Stomach (tissue), 9 donors: ENCODE measurements around the gene NCKAP5. TPM values are rescaled to one million over a fixed set of nuclear protein-coding genes. Genes with fewer than 3 reads are reported as not detected.

ENCODE experiments used
- DNase-seq, 2 donors: peaks; one replicate each; pipeline versions ENCODE4 v3.0.0 to v3.0.0-alpha.2; 2013 to 2019
- H3K27ac ChIP-seq, 5 donors: fragments of 200-600 bp in 4 of 5; sonication (generic) in 4 of 5; one replicate each; pipeline ENCODE4 v1.5.1; 2013 to 2019; ENCODE audit warnings: mild to moderate bottlenecking in 1 of 5, moderate library complexity in 1 of 5
- H3K27me3 ChIP-seq, 3 donors: fragments of 200-600 bp; sonication (generic); one replicate each; pipeline ENCODE4 v1.5.1; 2017 to 2019; ENCODE audit warnings: mixed run types in 1 of 3
- H3K36me3 ChIP-seq, 4 donors: fragments of 200-600 bp; sonication (generic); 1 replicate in 3 of 4; 2 replicates in 1 of 4; pipeline ENCODE4 v1.5.1; 2016 to 2019
- H3K4me1 ChIP-seq, 4 donors: fragments of 200-600 bp; sonication (generic); one replicate each; pipeline ENCODE4 v1.5.1; 2016 to 2019
- H3K4me3 ChIP-seq, 4 donors: fragments of 200-600 bp; sonication (generic) in 3 of 4; one replicate each; pipeline ENCODE4 v1.5.1; 2016 to 2019; ENCODE audit warnings: mild to moderate bottlenecking in 1 of 4
- H3K9me3 ChIP-seq, 4 donors: fragments of 200-600 bp; sonication (generic); one replicate each; pipeline ENCODE4 v1.5.1; 2016 to 2019
- CTCF ChIP-seq, 7 experiments: fragments of 450-650 bp in 4 of 7; fragments of 200-600 bp in 3 of 7; sonication (generic) in 3 of 7; IDR thresholded peaks; one replicate each; pipeline ENCODE4 v1.5.1; 2016 to 2019; ENCODE audit warnings: antibody characterized with exemption in 7 of 7, control low read depth in 2 of 7, mild to moderate bottlenecking in 1 of 7
- EP300 ChIP-seq: sonication (generic); formaldehyde crosslinking; IDR thresholded peaks from one replicate; pipeline ENCODE4 v1.6.1; 2017; ENCODE audit warnings: antibody characterized with exemption
- POLR2A ChIP-seq, 4 donors: fragments of 450-650 bp; IDR thresholded peaks; one replicate each; pipeline ENCODE4 v1.6.1; 2016; ENCODE audit warnings: antibody characterized with exemption in 4 of 4, control low read depth in 2 of 4, mild to moderate bottlenecking in 1 of 4, moderate library complexity in 1 of 4
- POLR2AphosphoS5 ChIP-seq, 3 donors: sonication (generic); formaldehyde crosslinking; IDR thresholded peaks; one replicate each; pipeline ENCODE4 v1.6.1; 2016; ENCODE audit warnings: antibody characterized with exemption in 3 of 3
- WGBS, 5 donors: extraction: QIAGEN DNeasy Blood & Tissue Kit in 3 of 5; methylation state at CpG; one replicate each; pipeline versions ENCODE4 v1.1.5 to v1.1.7; 2013 to 2018; 5-methylcytosine and 5-hydroxymethylcytosine counted together
- intact Hi-C: fragments of 100-400 bp; cut with DNase I; formaldehyde crosslinking; loops from one replicate; pipeline ENCODE4 v1.15.1; 2023; ENCODE audit warnings: low total_unique reads
- polyA plus RNA-seq, 3 donors: library from polyadenylated mRNA; stranded (reverse); fragments of 200-250 nt; gene quantifications; one replicate each; pipeline ENCODE4 v1.2.3, GENCODE V29; 2013
- total RNA-seq, 5 donors: library from RNA; depleted of rRNA; stranded (reverse); fragments of >200 nt; gene quantifications; one replicate each; pipeline versions ENCODE4 v1.1.0 to v1.2.3, GENCODE V29; 2014 to 2016
- donor health status: healthy with polysubstance abuse.
- donor health status: Bipolar disorder and iron deficiency.
- donor health status: healthy.

Gene NCKAP5
- total and polyA plus RNA-seq, 8 donors, result 0.58 to 8.0 (median 1.6) TPM; not detected in 1

GRCh38 chr2:133166031-133166430 is 402.2 kb downstream of the NCKAP5 start:
- no peaks in the 10 kb centered on the region for H3K9me3 ChIP-seq
- H3K27ac ChIP-seq, result no peak overlapping the region
- H3K4me3 ChIP-seq, result no peak overlapping the region
- H3K36me3 ChIP-seq, result no peaks in the 10 kb centered on the region
- TF ChIP-seq CTCF (IDR thresholded peaks at IDR 0.05), result no peak
- WGBS, 5 donors, result 69 to 78% (median 73%) methylated on average over 2 of the region's 2 CpGs
- intact Hi-C loops, result no loop called here
- DNase-seq, result no peak
- no peaks in the 10 kb centered on the region for H3K27me3 ChIP-seq
- H3K4me1 ChIP-seq, result no peaks in the 10 kb centered on the region

- Histone ChIP-seq H3K9me3 (no peaks in the 10 kb centered on the region), H3K4me1 (no peaks in the 10 kb centered on the region), H3K27me3 (no peaks in the 10 kb centered on the region), H3K4me3 (no peak overlapping the region), H3K36me3 (no peaks in the 10 kb centered on the region), H3K27ac (no peak overlapping the region)
- no peak for TF ChIP-seq POLR2A (IDR thresholded peaks at IDR 0.05)
- TF ChIP-seq CTCF (IDR thresholded peaks at IDR 0.05), result no peak
- TF ChIP-seq EP300, result no peak
- no peak for TF ChIP-seq POLR2AphosphoS5 (IDR thresholded peaks at IDR 0.05)
- peak in 1 of 2 donors; percentile 23 for DNase-seq
- WGBS, 5 donors, result 70 to 88% (median 82%) methylated on average over 4 of the region's 4 CpGs
- intact Hi-C loops, result no loop called here
Measured at GRCh38 chr2:133163111-133163510, 405.2 kb downstream of the NCKAP5 start.

- H3K36me3 ChIP-seq, result no peaks in the 10 kb centered on the region
- H3K27ac ChIP-seq, result no peak overlapping the region
- H3K27me3 ChIP-seq, result no peaks in the 10 kb centered on the region
- DNase-seq, result no peak
- TF ChIP-seq EP300 (no peak), CTCF (IDR thresholded peaks at IDR 0.05) (no peak), POLR2A (IDR thresholded peaks at IDR 0.05) (no peak), POLR2AphosphoS5 (IDR thresholded peaks at IDR 0.05) (no peak)
- intact Hi-C loops, result no loop called here
- peaks cover 0 to 3% (median 0%) of the 10 kb centered on the region in 4 donors for H3K9me3 ChIP-seq
- no peaks in the 10 kb centered on the region for H3K4me1 ChIP-seq
- no peak overlapping the region for H3K4me3 ChIP-seq
Measured at GRCh38 chr2:133158442-133158841, 409.8 kb downstream of the NCKAP5 start.

GRCh38 chr2:133158024-133158423 is 410.2 kb downstream of the NCKAP5 start:
- intact Hi-C loops, result no loop called here
- no peak overlapping the region for H3K4me3 ChIP-seq
- no peaks in the 10 kb centered on the region for H3K36me3 ChIP-seq
- H3K27ac ChIP-seq, result no peak overlapping the region
- peaks cover 0 to 3% (median 0%) of the 10 kb centered on the region in 4 donors for H3K9me3 ChIP-seq
- DNase-seq, result peak in 1 of 2 donors; percentile 8
- TF ChIP-seq CTCF (IDR thresholded peaks at IDR 0.05) (no peak), POLR2A (IDR thresholded peaks at IDR 0.05) (no peak), EP300 (no peak), POLR2AphosphoS5 (IDR thresholded peaks at IDR 0.05) (no peak)
- 9 to 59% (median 53%) methylated on average over 1 of the region's 1 CpG for WGBS, 5 donors
- H3K4me1 ChIP-seq, result no peaks in the 10 kb centered on the region
- H3K27me3 ChIP-seq, result no peaks in the 10 kb centered on the region
